Measurements from ENCODE around the gene NRCAM.

Gene NRCAM

DNA sequence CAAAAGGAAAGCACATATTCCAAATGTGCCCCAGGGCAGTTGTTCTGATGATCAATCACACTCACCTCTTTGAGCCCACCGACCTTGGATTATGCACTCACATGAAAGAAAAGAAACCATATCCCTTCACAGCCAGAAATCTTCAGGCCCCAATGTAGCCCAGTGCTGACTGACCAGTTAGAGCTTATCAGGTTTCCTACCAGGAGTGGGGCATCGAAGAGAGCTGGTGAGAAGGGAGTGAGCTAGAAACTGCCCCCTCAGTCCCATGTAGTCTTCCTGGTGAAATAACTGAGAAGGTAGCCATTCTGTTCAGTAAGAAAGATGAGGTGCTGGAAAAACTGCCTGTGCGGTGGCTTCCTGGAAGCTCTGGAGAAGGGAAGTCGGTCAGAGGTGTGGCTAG, 32.2 kb downstream of the NRCAM start:
- DNase-seq (ENCODE audit: low spot score), result no peak

DNA sequence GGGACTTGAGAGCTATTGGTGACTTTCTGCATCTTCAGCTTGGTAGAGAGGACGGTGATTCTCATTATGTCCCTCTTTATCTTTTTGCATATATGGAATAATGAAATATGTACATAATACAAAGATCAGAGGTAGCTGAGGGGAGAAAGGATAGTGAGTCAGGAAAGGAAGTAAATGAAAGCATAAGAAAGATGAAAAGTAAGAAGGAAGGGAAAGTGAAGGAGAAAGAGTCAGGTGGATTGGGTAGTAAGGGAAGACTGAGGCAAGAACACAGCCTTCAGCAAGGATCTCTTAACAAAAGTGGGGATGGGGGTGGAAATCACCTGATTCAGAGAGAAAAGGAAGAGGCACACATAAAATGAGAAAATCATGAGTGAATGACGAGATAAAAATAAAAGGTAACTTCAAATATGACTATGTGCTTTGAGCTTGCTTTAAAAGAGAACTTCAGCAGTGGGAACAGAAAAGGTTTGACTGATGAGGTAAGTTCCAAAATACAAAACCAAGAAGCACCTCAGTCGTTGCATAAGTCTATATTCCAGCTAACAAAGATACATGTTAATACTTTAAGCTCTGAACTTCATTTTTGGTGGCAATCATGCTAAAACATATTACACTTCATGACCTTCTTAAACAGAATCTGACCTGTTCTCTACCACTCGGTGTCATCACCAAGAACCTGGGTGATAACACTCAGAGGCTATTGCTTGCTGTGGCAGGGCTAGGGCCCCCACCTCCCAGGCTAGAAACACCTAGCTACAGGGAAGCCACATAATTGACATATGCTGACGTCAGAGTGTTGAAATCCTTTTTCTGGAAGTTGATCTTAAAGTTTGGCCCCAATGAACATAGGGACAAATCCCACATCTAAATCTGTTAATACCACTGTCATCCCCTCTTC, 32.9 kb downstream of the NRCAM start:
- no peak for DNase-seq (ENCODE audit: low spot score)

- no peak for DNase-seq (ENCODE audit: low spot score)
Measured at GRCh38 chr7:108421720-108422331, 34.4 kb downstream of the NRCAM start.

- DNase-seq (ENCODE audit: low spot score), result no peak
Measured at GRCh38 chr7:108419961-108420908, 36.0 kb downstream of the NRCAM start.

GRCh38 chr7:108418946-108419345, 37.3 kb downstream of the NRCAM start:
- DNase-seq (ENCODE audit: low spot score), result no peak

DNA sequence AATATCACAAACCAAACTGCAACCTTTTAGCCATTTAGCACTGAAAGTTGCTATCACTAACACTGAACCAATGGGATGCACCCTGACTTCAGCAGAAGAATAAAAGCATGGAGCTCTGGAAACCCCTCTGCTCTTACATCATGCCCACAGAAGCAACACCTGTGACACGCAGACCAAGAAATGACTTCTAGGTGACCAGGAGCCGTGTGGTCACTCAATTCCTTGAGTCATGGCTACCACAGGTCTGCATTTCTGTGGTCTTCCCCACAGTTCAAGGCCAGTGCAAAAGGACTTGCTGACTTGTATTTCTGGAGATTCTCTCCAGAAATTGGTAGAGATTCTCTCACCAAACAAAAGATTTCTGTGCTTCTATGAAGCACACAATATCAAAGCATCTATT, 38.3 kb downstream of the NRCAM start:
- DNase-seq (ENCODE audit: low spot score), result no peak

- DNase-seq (ENCODE audit: low spot score), result no peak
Measured at GRCh38 chr7:108417144-108417543, 39.1 kb downstream of the NRCAM start.

DNA sequence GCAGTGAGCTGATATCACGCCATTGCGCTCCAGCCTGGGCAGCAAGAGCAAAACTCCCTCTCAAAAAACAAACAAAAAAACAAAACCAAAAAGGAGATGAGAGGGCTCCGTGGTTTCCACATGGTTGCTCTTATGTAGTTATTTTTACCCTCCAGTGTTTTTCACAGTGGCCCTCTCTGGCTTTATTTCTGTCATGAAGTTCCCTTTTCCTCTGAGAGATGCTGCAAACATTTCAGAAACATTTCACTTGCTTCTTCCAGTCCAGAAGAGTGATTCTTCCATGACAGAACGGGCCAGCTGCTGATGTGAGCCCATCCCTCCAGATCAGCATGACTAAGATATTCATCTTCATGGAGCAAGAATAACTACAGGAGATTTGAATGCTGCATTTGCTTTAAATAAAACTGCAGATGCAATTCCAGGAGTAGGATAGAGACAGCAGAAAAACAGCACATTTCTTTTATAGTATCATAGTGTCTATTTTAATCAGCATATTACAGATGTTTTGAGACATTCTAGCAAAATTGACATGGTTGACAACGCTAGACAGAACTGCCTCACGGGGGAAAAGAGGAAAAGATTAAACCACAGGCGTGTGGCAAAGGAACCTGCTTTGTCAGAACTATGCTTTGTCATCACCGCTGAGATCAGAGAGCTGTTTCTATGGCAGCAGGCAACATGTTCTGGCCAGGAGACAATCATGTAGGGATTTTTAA, 40.3 kb downstream of the NRCAM start:
- DNase-seq (ENCODE audit: low spot score), result no peak

DNA sequence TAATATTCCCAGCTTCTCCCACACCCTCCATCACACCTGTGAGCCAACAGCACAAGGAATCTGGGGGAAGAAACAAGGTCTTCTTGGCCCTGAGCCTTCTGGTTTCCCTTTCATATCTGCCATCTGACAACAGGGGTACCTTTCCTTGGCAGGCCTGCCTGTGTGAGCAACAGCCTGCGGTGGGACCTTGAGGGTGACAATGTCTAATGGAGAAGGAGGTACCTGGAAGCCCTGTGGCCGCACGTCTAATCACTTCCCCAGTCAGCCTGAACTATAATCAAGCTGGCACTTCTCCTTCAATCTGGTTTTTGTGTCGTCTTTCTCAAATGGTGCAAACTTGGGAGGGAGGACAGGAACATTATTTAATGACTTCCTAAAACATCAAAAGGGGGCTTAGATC, 41.2 kb downstream of the NRCAM start:
- no peak for DNase-seq (ENCODE audit: low spot score)

DNA sequence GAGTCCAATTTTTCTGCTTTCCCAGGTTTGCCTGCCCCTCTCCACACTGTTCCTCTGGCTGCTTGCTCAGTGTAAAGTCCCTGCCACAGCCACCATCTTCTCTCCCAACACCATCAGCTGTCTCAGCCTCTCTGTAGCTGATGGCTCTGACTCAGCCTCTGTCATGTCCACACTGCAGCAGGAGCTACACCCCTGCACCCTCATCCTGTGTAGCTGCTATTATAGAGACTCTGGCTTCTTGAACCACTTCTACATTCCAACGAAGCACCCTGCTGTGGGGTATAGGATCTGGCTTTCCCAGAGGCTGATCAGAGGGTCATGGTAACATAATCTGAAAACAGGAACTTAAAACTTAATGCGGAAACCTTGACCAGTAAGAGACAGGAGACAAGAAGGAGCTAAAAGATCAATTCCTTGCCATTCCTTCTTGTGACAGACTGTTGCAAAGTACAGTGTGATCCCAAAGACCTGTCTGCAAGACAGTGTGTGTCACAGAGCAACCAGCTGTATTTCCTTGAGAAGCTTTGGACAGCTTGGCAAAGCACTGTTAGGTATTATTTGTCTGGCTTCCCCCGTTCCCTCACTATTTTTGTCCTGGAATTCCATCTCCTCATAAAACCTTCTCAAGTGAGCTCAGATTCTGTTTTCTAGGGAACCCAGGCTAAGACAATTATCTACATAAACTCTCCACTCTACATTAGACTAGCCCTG, 42.3 kb downstream of the NRCAM start:
- no peak for DNase-seq (ENCODE audit: low spot score)

GRCh38 chr7:108413337-108413736, 42.9 kb downstream of the NRCAM start:
- no peak for DNase-seq (ENCODE audit: low spot score)

DNA sequence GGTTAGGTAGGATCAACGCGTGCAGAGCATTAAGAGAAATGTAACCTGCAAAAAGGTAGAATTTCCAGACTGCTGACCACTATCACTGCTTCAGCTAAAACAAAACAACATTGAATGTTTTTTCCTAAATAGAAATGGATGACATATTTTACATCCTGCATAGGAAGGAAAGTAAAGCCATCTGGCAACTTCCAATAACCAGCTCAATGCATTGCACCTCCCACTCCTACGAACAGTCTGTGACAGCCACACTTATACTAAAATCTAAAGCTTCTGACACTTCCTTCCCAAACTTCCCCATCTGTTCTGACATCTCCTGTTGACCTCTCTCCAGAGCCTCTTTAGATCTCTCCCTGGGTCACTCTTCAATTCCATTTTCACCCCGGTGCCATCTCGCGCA, 47.1 kb downstream of the NRCAM start:
- DNase-seq (ENCODE audit: low spot score), result no peak

DNA sequence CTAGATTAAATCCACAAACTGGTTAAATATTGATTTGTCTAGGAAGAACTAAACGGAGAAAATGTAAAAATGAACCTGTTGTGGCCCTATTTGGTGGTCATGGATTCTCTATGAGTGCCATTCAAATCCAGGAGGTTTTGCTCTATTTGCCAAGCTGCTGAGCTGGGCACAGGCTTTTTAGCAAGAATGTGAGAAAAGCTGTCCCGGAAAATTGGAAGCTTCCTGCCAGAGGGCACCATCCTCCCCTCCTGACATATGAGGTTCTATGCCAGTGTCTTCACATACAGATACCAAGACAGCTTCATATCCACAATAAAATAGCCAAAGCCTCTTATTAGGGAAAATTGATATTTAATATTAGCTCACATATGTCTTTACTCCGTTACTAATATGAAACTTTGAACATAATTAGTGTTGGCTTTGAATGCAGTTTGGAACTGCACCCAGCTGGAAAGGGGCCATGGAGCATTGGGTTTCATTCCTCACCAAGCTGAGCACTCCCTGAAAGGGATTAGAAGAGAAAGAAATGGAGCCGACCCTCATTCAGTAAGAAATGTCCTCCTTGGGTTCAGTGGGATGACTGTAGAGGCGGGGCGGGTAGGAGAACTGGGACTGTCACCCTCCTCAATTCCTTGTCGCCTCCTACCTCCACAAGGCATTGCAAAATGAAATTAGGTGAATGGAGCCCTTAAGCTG, 47.8 kb downstream of the NRCAM start:
- no peak for DNase-seq (ENCODE audit: low spot score)

DNA sequence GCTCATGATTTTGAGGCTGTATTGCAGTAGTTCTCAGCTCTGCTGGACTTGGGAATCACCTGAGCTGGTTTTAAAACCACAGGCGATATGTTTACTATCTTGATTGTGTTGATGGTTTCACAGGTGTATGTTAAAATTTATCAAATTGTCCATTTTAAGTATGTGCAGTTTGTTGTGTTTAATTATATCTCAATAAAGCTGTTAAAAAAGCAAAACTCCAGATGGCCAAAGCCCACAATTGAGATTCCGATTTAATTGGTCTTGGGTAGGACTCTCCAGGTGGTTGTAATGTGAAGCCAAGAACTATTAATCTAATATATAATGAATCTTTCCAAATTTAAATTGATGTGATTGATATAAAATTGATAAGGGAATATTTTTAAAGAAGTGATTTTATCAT, 48.6 kb downstream of the NRCAM start:
- DNase-seq (ENCODE audit: low spot score), result no peak

- DNase-seq (ENCODE audit: low spot score), result no peak
Measured at GRCh38 chr7:108406222-108406890, 49.9 kb downstream of the NRCAM start.

- DNase-seq (ENCODE audit: low spot score), result no peak
Measured at GRCh38 chr7:108404509-108405420, 51.5 kb downstream of the NRCAM start.

DNA sequence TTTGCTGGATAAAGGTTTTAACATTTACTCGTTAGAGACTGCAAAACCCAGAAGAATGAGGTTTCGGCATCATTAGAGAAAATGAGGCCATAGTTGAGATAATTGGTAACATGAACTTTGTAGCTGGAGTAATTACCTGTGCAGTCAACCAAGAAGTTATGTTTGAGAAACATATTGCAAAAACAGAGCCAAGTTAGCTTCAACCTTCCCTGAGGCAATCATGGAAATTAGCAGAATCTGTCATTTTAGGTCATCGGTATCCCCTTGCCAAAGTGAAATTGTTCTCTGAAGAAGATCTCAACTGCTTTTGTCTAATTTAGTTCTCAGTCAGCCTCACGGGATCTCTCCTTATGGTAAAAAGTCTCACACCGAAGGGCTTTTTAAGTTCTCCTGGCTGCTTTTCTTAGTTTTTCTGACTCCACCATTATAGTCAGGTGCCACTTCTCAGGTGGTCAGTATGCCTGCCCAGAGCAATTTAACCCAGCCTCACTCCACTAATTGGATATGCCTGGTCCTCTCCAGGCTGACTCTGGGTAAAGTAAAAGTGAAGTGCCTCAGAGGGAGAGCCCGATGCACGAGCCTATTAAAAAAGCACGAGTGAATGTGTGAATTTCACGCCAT, 52.5 kb downstream of the NRCAM start:
- no peak for DNase-seq (ENCODE audit: low spot score)

DNA sequence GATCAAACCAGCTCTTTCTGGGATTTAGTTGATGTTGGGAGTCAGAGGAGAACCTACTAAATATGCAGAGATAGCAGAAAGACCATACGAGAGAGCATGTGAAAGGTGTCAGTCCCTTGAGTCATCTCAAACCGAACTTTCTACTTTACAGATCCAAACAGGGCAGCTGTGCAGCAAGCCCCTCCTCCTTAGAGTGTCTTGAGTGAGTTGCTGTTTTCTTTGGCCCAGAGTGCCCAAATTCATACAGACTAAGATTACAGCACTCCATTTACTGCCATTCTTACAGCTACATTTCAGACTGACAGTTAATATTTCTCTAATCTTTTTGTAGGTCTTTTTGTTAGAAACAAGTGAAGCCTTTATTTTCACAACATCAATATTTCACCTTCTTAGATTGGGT, 53.4 kb downstream of the NRCAM start:
- DNase-seq (ENCODE audit: low spot score), result no peak

Data from LoVo (cell line).